Measurements from ENCODE around the gene LAMA3. TPM values are rescaled to one million over a fixed set of nuclear protein-coding genes. Genes with fewer than 3 reads are reported as not detected.
"Not testable (repeated sequence)": the region's sequence is repeated elsewhere in the genome, so short reads cannot be mapped to it uniquely, and the experiment has no call there.

The LAMA3 gene
- total and polyA plus RNA-seq, 8 donors: 2.1 to 13.9 (median 5.1) TPM

GRCh38 chr18:23714576-23714975, 25.3 kb downstream of the LAMA3 start:
- H3K27ac ChIP-seq: no peak overlapping the region
- TF ChIP-seq, protein P1, sequence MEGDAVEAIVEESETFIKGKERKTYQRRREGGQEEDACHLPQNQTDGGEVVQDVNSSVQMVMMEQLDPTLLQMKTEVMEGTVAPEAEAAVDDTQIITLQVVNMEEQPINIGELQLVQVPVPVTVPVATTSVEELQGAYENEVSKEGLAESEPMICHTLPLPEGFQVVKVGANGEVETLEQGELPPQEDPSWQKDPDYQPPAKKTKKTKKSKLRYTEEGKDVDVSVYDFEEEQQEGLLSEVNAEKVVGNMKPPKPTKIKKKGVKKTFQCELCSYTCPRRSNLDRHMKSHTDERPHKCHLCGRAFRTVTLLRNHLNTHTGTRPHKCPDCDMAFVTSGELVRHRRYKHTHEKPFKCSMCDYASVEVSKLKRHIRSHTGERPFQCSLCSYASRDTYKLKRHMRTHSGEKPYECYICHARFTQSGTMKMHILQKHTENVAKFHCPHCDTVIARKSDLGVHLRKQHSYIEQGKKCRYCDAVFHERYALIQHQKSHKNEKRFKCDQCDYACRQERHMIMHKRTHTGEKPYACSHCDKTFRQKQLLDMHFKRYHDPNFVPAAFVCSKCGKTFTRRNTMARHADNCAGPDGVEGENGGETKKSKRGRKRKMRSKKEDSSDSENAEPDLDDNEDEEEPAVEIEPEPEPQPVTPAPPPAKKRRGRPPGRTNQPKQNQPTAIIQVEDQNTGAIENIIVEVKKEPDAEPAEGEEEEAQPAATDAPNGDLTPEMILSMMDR (IDR thresholded peaks at IDR 0.05): no peak
- FAIRE-seq (no peak), DNase-seq (no peak), ATAC-seq (no peak)
- WGBS, 2 donors: 96 to 97% methylated on average over 4 of the region's 4 CpGs
- no peaks in the 10 kb centered on the region for H3K9me3 ChIP-seq
- peaks cover 0 to 7% (median 4%) of the 10 kb centered on the region in 3 donors for H3K4me1 ChIP-seq
- intact Hi-C loops (cut with DNase I): no loop called here
- no peaks in the 10 kb centered on the region for H3K27me3 ChIP-seq
- H3K4me3 ChIP-seq: no peak overlapping the region
- no peaks in the 10 kb centered on the region for H3K36me3 ChIP-seq

DNA sequence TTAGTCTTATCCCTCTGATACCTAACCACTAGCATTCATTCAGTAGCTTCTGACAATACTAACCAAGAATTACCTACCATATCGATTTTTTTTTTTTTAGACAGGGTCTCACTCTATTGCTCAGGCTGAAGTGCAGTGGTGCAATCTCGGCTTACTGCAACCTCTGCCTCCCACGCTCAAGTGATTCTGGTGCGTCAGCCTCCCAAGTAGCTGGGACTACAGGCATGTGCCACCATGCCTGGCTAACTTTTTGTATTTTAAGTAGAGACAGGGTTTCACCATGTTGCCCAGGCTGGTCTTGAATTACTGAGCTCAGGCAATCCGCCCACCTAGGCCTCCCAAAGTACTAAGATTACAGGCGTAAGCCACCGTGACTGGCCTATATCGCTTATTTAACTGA, 26.8 kb downstream of the LAMA3 start:
- H3K27ac ChIP-seq; H3K27me3 ChIP-seq; H3K9me3 ChIP-seq; DNase-seq; H3K4me3 ChIP-seq; intact Hi-C loops (cut with DNase I); FAIRE-seq; H3K36me3 ChIP-seq; ATAC-seq; H3K4me1 ChIP-seq: not testable (repeated sequence)
- WGBS, 2 donors: 72 to 74% methylated on average over 8 of the region's 8 CpGs

GRCh38 chr18:23716516-23716915, 27.3 kb downstream of the LAMA3 start:
- no peak for DNase-seq

GRCh38 chr18:23716966-23717365, 27.7 kb downstream of the LAMA3 start:
- Histone ChIP-seq H3K27ac (no peak overlapping the region), H3K36me3 (no peaks in the 10 kb centered on the region), H3K27me3 (no peaks in the 10 kb centered on the region), H3K4me3 (no peak overlapping the region), H3K4me1 (peaks cover 0 to 3% (median 0%) of the 10 kb centered on the region in 3 donors), H3K9me3 (no peaks in the 10 kb centered on the region)
- ATAC-seq (no peak), FAIRE-seq (no peak), DNase-seq (no peak)
- intact Hi-C loops (cut with DNase I): no loop called here
- TF ChIP-seq, protein P1 (IDR thresholded peaks at IDR 0.05): no peak

More at GRCh38 chr18:23716516-23716915, 27.3 kb downstream of the LAMA3 start:
- no peaks in the 10 kb centered on the region for H3K27me3 ChIP-seq
- H3K4me3 ChIP-seq: no peak overlapping the region
- ATAC-seq: no peak
- intact Hi-C loops (cut with DNase I): no loop called here
- no peaks in the 10 kb centered on the region for H3K9me3 ChIP-seq
- WGBS, 2 donors: 88 to 89% methylated on average over 3 of the region's 3 CpGs
- TF ChIP-seq, protein P1 (IDR thresholded peaks at IDR 0.05): no peak
- no peaks in the 10 kb centered on the region for H3K4me1 ChIP-seq
- H3K27ac ChIP-seq: no peak overlapping the region
- H3K36me3 ChIP-seq: no peaks in the 10 kb centered on the region
- no peak for FAIRE-seq

- no peak for DNase-seq
- intact Hi-C loops (cut with DNase I): no loop called here
- 90 to 93% methylated on average over 5 of the region's 5 CpGs for WGBS, 2 donors
- no peak for FAIRE-seq
- H3K27ac ChIP-seq: no peak overlapping the region
- TF ChIP-seq, protein P1 (IDR thresholded peaks at IDR 0.05): no peak
- no peaks in the 10 kb centered on the region for H3K36me3 ChIP-seq
- no peak overlapping the region for H3K4me3 ChIP-seq
- H3K27me3 ChIP-seq: no peaks in the 10 kb centered on the region
- H3K4me1 ChIP-seq: peaks cover 0 to 3% (median 0%) of the 10 kb centered on the region in 3 donors
- no peaks in the 10 kb centered on the region for H3K9me3 ChIP-seq
- ATAC-seq: peak in 1 of 4 donors; percentile 22
Measured at GRCh38 chr18:23718243-23718720, 29.0 kb downstream of the LAMA3 start.
